ENCODE data around the gene MT1A. TPM values are rescaled to one million over a fixed set of nuclear protein-coding genes. Genes with fewer than 3 reads are reported as not detected.
"Not testable (repeated sequence)": the region's sequence is repeated elsewhere in the genome, so short reads cannot be mapped to it uniquely, and the experiment has no call there.

Gene MT1A
- total RNA-seq, 1 donor from 2014 or later = 2.3 TPM

DNA sequence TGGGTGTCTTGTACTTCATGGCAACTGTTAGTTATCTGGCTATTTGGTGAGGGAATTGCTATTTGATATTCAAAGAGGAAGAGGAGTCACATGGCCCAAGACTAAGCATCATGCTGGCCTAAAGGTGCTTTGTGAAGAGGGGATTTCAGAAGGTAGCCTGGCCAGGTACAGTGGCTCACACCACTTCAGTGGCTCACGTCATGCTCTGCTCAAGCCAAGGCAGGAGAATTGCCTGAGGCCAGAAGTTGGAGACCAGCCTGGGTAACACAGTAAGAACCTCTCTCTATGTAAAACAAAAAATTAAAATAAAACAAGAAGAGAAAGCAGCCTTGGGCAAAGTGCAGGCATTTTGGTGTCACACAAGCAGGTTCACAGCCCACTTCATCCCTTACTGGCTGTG is 6.8 kb downstream of the MT1A start:
- ATAC-seq = no peak
- intact Hi-C loops (cut with micrococcal nuclease) = no loop called here
- DNase-seq = no peak

DNA sequence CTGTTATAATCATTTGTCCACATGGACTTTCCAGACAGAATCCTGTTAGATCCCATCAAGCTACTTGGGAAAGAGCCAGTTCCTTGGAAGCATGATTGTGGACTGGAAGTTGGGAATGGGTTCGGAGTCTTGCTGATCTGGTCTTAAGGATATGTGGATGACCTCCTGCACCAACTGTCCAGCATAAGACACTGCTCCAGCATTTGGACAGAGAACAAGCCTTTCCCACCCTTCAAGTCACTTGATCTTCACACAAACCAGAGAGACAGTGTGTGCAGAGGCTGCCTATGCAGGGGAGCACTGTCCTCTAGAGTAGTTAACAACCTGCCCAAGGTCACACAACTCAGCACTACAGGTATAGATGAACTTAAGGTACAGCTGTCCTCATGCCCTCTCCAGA is 7.4 kb downstream of the MT1A start:
- no peak for ATAC-seq
- intact Hi-C loops (cut with micrococcal nuclease) = no loop called here
- no peak for DNase-seq

DNA sequence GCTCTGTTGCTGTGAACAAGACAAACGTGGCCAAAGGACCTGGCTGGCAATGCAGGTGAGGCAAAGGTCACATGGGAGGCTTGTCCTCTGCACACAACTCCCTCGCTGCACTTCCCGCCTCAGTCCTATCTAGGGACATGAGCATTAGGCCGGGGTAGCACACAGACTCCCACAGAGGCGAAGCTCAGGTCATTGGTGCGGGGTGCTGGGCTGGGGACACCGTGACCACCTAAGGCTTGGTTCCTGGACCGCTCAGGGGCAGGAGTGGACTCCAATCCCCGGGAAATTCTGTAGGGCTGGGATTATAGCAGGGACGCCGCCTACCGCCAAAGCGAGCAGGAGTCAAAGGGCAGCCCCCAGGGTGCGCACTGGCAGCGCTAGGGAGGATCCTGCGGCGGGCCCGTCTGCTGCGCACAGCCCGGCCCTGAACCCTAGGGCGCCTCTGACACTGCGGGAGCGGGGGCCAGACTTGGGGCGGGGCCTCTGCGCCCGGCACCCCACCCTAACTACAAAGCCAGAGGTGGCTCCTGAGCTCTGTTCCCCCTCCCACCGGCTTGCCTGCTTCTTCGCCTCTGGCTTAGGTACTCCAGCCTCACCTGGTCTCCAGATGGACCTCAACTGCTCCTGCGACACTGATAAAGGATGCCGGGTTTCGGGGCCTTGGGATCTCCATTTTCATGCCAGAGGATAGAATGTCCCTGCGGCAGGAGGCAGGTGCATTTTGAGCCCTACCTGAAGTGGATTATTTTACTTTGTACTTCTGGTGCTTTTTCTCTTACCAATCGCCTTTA is 9.4 kb downstream of the MT1A start:
- intact Hi-C loops (cut with micrococcal nuclease) = no loop called here
- no peak for DNase-seq
- no peak for ATAC-seq

DNA sequence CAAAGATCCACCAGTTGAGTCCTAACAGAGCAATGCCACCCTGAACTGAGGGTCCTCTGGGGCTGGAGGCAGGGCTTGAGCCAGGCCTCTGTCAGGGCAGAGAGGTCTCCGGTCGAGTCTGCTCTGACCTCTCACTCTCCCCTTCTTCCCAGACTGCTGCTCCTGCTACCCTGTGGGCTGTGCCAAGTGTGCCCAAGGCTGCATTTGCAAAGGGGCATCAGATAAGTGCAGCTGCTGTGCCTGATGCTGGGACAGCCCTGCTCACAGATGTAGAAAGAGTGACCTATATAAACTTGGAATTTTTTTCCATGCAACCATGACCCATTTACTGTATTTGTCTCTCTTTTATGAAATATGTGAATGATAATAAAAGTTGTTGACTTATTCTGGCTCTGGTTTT is 10.8 kb downstream of the MT1A start:
- ATAC-seq = no peak
- intact Hi-C loops (cut with micrococcal nuclease) = no loop called here
- DNase-seq = no peak

DNA sequence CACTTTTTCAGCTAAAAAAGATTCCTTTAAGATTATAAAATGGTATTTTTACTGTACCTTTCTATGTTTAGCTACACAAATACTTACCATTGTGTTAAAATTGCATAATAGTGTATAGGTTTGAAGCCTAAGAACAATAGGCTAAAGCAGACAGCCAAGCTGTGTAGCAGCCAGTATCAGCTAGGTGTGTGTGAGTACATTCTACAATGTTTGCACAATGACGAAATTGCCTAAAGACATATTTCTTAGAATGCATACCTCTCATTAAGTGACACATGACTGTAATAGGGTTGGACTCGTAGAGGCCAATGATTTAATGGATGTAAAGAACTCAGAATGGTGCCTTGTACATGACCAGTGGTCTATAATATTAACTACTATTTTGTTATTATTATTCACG is 11.4 kb downstream of the MT1A start:
- intact Hi-C loops (cut with micrococcal nuclease) = no loop called here
- no peak for DNase-seq
- no peak for ATAC-seq

DNA sequence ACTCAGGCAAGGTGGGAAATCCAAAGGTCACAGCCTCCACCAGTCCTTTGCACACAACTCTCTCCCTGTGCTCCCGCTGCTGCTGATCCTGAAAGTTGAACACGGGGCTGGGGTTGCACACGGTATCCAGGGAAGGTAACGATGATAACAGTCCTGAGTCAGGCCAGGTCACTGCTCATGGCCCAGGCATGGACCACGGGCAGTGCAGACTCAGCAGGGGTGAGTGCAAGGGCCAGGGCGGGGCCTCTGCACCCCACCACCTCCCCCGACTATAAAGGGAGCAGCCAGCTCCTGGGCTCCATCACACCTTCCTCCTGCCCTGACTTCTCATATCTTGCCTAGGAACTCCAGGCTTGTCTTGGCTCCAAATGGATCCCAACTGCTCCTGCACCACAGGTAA is 13.1 kb downstream of the MT1A start, which contains the start of gene MT1B:
Gene MT1B, plus strand, starts transcription at position 301 of the 400 bp plus-strand sequence. Its CDS starts 68 bp downstream, at position 369.
- intact Hi-C loops (cut with micrococcal nuclease) = no loop called here
- ATAC-seq (no peak), DNase-seq (no peak)

DNA sequence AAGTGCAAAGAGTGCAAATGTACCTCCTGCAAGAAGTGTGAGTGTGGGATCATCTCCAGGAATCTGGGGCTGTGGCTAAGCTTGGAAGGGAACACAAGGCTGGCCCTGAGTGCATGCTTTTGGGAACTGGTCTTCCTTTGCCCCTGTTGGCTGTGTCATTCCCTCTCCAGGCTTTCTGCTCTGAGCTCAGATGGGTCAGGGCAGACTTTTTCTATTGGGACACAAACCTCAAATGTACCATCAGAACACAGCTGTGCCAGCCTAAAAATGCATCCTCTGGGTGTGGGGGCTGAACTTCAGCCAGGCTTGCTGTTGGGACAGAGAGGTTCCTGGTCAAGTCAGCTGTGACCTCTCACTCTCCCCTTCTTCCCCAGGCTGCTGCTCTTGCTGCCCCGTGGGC is 14.1 kb downstream of the MT1A start:
- intact Hi-C loops (cut with micrococcal nuclease) = no loop called here
- DNase-seq (no peak), ATAC-seq (no peak)

DNA sequence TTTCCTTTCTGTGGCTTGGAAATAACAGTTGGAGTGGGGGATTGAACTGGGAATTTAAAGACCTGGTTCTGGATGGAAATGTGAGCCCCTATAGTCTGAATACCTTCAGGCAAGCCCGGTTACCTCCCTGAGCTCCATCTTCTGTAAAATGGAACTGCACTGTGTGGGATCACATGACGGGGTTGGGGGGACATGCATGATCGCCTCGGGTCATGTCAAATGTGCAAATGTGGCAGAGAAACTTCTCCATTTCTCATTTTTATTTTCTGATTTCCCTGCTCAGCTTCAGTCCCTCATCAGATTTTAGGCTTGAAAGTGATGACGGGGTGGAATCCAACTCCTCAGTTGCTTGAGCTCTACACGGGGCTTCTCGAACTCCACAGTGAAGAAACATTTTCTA is 14.8 kb downstream of the MT1A start:
- no peak for DNase-seq
- intact Hi-C loops (cut with micrococcal nuclease) = no loop called here
- ATAC-seq = no peak

DNA sequence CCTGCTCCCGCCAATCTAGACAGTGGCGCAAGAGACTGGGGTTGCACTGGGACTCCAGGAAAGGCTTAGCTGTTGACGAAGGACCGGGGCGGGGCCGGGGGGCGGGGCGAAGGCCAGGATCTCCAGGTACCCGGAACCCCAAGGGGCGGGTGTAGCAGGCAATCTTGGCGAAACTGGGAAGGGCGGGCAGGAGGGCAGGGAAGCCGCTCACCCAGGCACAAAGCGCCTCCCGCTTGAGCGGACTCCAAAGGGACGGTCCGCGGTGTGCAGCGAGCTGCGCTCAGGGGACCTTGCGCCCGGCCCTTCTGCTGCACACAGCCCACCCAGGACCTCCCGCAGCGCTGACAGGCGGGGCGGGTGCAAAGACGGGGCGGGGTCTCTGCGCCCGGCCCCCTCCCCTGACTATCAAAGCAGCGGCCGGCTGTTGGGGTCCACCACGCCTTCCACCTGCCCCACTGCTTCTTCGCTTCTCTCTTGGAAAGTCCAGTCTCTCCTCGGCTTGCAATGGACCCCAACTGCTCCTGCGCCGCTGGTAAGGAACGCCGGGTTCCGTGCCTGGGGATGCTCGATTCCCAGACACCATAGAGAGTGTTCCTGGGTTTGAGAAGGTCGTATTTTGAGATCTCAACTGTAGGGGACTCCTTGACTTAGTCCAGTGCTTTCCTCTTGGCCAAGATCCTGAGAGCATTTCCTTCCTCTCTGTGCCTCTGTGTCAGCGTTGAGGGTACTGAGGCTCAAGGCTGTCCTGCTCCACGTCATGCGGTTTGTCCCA is 19.3 kb downstream of the MT1A start, which contains the start of gene MT1F:
Gene MT1F, plus strand, starts transcription at position 405 of the 772 bp plus-strand sequence. Its CDS starts 100 bp downstream, at position 505.
- intact Hi-C loops (cut with micrococcal nuclease) = no loop called here
- ATAC-seq (peak; percentile 92), DNase-seq (peak; percentile 75)

DNA sequence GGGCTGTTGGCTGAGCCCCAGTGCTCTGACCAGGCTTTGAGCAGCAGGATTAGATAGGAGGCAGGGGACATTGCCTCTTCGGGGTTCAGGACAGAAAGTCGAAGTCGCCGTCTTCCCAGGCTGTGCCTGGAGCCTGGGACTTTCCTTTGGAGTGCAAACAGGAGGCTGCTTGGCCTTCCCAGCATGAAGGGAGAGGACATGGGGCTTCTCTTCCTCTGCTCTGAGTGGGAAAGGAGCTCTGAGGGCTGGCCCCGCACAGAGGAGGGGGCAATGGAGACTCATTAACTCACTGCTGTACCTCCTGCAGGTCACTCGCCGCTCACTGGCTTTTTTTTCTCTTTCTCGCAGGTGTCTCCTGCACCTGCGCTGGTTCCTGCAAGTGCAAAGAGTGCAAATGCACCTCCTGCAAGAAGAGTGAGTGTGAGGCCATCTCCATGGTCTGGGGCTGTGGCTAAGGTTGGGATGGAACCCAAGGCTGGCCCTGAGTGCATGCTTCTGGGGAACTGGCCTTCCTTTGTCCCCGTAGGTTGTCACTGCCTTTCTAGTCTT is 19.9 kb downstream of the MT1A start:
- ATAC-seq (no peak), DNase-seq (peak; percentile 63)
- intact Hi-C loops (cut with micrococcal nuclease) = no loop called here

DNA sequence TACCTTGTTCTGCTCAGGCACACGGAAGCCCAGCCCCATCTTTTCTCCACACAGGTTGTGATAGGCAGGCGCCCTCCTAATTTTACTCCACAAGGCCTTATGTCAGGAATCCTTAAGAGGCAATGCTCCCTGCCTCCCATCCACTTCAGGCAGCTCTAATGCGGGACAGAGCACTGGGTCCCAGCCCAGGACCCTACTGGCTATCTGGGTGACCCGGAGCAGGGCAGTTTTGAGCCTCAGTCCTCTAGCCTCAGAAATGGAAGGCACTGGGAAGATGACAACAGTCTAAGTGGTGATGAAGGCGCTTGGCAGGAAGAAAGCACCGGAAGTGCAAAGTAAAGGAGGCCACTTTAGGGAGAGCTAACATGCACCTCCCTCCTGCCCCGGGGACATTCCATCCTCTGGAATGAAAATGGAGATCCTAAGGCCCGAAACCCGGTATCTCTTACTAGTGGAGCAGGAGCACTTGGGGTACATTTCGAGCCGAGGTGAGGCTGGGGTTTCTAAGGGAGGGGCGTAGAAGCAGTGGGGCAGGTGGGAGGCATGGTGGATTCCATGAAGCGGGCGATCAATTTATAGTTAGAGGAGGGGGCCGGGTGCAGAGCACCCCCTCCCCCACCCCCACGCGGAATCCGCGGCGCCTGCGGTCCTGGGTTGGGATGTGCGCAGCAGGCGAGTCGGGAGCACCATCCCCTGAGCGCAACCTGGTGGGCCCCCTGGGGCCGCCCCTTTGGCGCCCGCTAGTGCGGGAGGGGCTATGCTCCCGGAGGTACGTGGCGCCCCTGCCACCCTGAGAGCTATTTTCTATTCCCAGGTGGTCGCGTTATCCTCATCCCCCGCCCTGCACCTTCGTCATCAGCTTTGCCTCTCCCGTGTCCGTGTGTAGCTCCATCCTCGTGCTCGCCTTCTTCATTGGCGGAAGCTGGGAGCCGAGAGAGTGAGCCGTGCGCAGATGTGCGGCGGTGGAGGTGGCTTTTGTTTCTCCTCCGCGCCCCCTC is 24.2 kb downstream of the MT1A start:
- ATAC-seq (no peak), DNase-seq (no peak)
- intact Hi-C loops (cut with micrococcal nuclease) = no loop called here

DNA sequence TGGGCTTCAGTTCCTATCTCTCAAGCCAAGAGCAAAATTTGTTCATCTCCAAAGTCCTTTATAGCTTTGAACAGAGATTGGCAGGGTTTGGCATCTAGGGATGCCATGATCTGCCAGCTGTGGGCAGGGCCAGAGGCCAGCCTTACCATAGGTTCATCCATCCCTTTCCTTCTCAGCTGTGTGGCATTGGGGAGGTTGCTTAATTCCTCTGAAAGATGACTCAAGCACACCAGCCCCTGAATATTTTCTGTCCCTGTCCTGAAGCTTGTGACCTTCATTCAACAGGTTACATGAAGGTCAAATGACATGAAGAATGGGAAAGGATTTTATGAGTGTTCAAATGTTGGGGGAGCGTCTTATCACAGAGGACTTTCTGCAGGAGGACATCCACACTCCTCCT is 26.0 kb downstream of the MT1A start:
- no peak for DNase-seq
- intact Hi-C loops (cut with micrococcal nuclease) = no loop called here
- no peak for ATAC-seq

DNA sequence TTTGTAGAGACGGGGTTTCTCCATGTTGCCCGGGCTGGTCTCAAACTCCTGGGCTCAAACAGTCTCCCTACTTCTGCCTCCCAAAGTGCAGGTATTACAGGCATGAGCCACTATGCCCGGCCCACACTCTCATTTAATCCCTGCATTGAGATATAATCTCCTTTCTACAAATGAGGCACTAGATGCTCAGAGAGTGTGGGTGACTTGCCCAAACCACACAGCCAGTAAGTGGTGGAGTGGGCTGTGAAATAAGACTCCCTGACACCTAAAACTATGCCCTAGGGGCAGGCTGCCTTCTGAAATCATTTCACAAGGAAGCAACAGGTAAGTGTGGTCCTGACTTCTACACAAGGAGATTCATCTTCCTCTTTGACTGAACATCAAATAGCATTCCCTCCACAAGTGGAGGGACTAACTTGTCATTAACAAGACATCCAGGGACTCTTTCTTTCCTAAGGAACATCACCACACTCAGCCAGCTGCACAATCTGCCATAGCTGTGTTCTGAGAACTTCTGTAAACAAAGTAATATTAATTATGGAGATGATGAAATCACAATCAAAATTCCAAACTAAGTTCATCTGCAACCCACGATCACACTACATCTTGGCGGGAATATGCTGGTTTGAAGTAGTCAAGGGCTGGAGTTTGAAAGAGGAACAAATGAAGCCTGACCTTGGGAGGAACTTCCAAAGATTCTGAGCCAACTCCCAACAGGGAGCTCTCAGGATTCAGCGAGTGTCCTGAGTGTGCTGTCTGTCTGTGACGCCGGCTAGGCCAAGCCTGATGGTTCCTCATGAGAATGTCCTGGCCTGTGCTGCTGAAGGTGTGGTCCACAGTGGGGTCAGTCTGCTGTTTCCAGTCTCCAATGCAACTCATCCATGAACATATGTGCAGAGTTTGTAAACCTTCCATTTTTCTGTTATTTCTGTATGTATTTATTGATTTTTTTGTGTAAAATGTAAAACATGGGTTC is 27.1 kb downstream of the MT1A start:
- DNase-seq; intact Hi-C loops (cut with micrococcal nuclease); ATAC-seq: not testable (repeated sequence)

DNA sequence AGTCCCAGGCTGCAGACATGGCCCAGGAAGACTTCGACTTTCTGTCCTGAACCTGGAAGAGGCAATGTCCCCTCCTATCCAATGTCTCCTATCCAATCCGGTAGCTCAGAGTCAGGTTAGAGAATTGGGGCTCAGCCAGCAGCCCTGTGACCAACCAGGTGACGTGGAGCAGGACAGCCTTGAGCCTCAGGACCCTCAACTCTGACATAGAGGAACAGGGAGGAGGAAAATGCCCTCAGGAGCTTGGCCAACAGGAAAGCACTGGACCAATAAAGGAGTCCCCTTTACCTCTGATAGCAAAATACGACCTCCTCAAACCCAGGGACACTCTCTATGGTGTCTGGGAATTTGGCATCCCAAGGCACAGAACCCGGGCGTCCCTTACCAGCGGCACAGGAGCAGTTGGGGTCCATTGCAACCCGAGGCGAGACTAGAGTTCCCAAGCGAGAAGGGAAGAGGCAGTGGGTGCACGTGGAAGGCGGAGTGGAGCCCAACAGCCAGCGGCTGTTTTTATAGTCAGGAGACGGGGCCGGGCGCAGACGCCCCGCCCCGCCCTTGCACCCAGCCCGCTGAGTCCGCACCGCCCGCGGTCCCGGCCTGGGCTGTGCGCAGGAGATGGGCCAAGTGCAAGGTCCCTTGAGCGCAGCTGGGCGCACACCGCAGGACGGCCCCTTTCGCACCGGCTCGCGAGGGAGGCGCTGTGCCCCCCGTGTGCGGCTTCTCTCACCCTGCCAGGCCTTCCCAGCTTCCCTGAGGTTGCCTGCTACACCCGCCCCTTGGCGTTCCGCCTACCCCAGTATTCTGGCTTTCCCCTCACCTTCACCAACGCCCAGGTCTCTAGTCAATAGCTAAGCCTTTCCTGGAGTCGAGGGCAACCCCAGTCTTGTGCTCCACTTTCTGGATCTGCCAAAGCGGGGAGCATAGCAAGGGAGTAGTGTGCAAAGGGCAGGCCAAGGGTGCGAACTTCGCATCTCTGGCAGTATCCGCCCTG is 29.4 kb downstream of the MT1A start, which contains the start of gene MT1G:
Gene MT1G, minus strand, starts transcription at position 485 of the 991 bp plus-strand sequence. Its CDS starts 72 bp downstream, at position 413.
- peak; percentile 91 for ATAC-seq
- intact Hi-C loops (cut with micrococcal nuclease) = no loop called here
- DNase-seq = peak; percentile 76

DNA sequence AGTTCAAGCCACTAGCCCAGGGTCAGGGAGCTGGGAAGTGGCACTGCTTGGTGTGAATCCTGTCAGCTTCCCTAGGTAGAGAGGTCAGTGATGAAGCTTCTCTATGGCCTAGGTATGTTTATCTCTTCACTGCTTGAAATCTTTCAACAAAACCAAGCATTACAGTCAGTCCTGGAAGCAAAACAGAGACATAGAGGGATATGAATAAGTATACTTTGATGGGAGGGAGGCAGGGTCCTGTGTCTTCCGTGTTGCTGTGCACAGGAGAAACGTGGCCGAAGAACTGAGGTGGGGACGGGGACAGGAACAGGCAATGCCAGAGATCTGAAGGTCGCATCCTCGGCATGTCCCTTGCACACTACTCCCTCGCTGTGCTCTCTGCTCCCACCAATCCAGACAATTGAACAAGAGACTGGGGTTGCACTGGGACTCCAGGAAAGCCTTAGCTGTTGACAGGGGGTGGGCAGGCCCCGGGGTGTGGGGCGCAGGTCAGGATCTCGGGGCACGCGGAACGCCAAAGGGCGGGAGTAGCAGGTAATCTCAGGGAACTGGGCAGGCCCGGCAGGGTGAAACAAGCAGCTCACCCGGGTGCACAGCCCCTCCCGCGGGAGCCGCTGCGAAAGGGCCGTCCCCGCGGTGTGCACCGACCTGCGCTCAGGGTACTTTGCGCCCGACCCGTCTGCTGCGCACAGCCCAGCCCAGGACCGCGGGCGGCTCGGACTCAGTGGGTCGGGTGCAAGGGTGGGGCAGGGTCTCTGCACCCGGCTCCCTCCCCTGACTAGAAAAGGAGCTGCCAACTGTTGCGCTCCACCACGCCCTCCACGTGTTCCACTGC is 30.8 kb downstream of the MT1A start, which contains the start of gene MT1H:
Gene MT1H, plus strand, starts transcription at position 810 of the 835 bp plus-strand sequence. CDS start 71 bp downstream, outside the sequence.
- DNase-seq (no peak), ATAC-seq (no peak)
- intact Hi-C loops (cut with micrococcal nuclease) = no loop called here

All from left ventricle myocardium superior (tissue), 1 donor.